GM21381 (cell line): ENCODE measurements around the gene IDH3G.

ENCODE experiments used
- ATAC-seq: cut with Tn5 transposase; IDR thresholded peaks from one replicate; pipeline ENCODE4 v1.9.1; 2021; ENCODE audit warnings: mild to moderate bottlenecking, moderate library complexity; ENCODE audit not compliant: unreplicated experiment

The IDH3G gene

GRCh38 chrX:153773741-153774575 is 20.2 kb downstream of the IDH3G start:
- ATAC-seq: no peak

- no peak for ATAC-seq
Observed at GRCh38 chrX:153773218-153773611, 21.0 kb downstream of the IDH3G start.

- ATAC-seq: no peak
Observed at GRCh38 chrX:153772316-153773217, 21.6 kb downstream of the IDH3G start.

- no peak for ATAC-seq
Observed at GRCh38 chrX:153771415-153772315, 22.5 kb downstream of the IDH3G start.

- ATAC-seq: no peak
Observed at GRCh38 chrX:153770601-153771414, 23.4 kb downstream of the IDH3G start.

- no peak for ATAC-seq
Observed at GRCh38 chrX:153769865-153770600, 24.1 kb downstream of the IDH3G start.

- ATAC-seq: no peak
Observed at GRCh38 chrX:153769158-153769864, 24.9 kb downstream of the IDH3G start.

- no peak for ATAC-seq
Observed at GRCh38 chrX:153768311-153769157, 25.6 kb downstream of the IDH3G start.

- ATAC-seq: no peak
Observed at GRCh38 chrX:153767674-153768055, 26.5 kb downstream of the IDH3G start.

GRCh38 chrX:153766871-153767673 is 27.1 kb downstream of the IDH3G start:
- no peak for ATAC-seq

- ATAC-seq: no peak
Observed at GRCh38 chrX:153766098-153766817, 27.9 kb downstream of the IDH3G start.

GRCh38 chrX:153765138-153766079 is 28.8 kb downstream of the IDH3G start:
- ATAC-seq: no peak

GRCh38 chrX:153764786-153765137 is 29.4 kb downstream of the IDH3G start:
- no peak for ATAC-seq

GRCh38 chrX:153763989-153764755 is 30.0 kb downstream of the IDH3G start, which contains the start of gene PLXNB3:
TSS of gene PLXNB3 (plus strand) at chrX:153764249. CDS start at chrX:153765536, 1,287 bp downstream.
- no peak for ATAC-seq
